Measurements from ENCODE around the gene TAS1R3. TPM values are rescaled to one million over a fixed set of nuclear protein-coding genes. Genes with fewer than 3 reads are reported as not detected.
A peak's percentile ranks its signal among the peaks of the same experiment; 100 is the strongest.

TAS1R3 gene
- total and polyA plus RNA-seq, 10 of the 15 experiments (the other 5 are each of a cell fraction or from before 2014, with no cell fraction given), result 0.04 to 0.51 (median 0.08) TPM; not detected in 3

GRCh38 chr1:1329304-1330210 lies 1.5 kb upstream of the TAS1R3 start:
- POLR2A ChIA-PET, result no interaction called here
- no peak overlapping the region for H3K27ac ChIP-seq (ENCODE audit: control insufficient read depth, insufficient read depth)
- TF ChIP-seq ZZZ3 (IDR thresholded peaks at IDR 0.05; ENCODE audit: control insufficient read depth, insufficient read length, low read depth), result no peak
- peak; percentile 26; the same call in 1 of the 2 replicates for TF ChIP-seq POLR2AphosphoS5 (IDR thresholded peaks at IDR 0.05; ENCODE audit: low read length)
- TF ChIP-seq E4F1 (IDR thresholded peaks at IDR 0.05; ENCODE audit: borderline replicate concordance, partially characterized antibody), result no peak
- no peak for TF ChIP-seq TAF1 (IDR thresholded peaks at IDR 0.05; ENCODE audit: borderline replicate concordance, low read depth, low read length)
- TF ChIP-seq SUPT20H (IDR thresholded peaks at IDR 0.05; ENCODE audit: borderline replicate concordance, control insufficient read depth, low read depth, low read length), result no peak
- no peak for TF ChIP-seq RFX5 (IDR thresholded peaks at IDR 0.05; ENCODE audit: low read depth, low read length)
- TF ChIP-seq SMAD5 (IDR thresholded peaks at IDR 0.05; ENCODE audit: low read depth), result no peak
- TF ChIP-seq TARDBP (IDR thresholded peaks at IDR 0.05; ENCODE audit: borderline replicate concordance), result peak; percentile 60
- no peak for TF ChIP-seq E2F4 (IDR thresholded peaks at IDR 0.05; ENCODE audit: low read depth, low read length)
- TF ChIP-seq NFYA (IDR thresholded peaks at IDR 0.05; ENCODE audit: borderline replicate concordance, low read depth, low read length), result no peak
- no peak for TF ChIP-seq HDAC2 (IDR thresholded peaks at IDR 0.05)
- TF ChIP-seq, protein P1, sequence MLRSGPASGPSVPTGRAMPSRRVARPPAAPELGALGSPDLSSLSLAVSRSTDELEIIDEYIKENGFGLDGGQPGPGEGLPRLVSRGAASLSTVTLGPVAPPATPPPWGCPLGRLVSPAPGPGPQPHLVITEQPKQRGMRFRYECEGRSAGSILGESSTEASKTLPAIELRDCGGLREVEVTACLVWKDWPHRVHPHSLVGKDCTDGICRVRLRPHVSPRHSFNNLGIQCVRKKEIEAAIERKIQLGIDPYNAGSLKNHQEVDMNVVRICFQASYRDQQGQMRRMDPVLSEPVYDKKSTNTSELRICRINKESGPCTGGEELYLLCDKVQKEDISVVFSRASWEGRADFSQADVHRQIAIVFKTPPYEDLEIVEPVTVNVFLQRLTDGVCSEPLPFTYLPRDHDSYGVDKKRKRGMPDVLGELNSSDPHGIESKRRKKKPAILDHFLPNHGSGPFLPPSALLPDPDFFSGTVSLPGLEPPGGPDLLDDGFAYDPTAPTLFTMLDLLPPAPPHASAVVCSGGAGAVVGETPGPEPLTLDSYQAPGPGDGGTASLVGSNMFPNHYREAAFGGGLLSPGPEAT (IDR thresholded peaks at IDR 0.05; ENCODE audit: low read depth), result no peak
- TF ChIP-seq, protein P2, sequence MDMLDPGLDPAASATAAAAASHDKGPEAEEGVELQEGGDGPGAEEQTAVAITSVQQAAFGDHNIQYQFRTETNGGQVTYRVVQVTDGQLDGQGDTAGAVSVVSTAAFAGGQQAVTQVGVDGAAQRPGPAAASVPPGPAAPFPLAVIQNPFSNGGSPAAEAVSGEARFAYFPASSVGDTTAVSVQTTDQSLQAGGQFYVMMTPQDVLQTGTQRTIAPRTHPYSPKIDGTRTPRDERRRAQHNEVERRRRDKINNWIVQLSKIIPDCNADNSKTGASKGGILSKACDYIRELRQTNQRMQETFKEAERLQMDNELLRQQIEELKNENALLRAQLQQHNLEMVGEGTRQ (IDR thresholded peaks at IDR 0.05; ENCODE audit: borderline replicate concordance, low read depth, low read length), result no peak
- no peak for TF ChIP-seq RAD51 (IDR thresholded peaks at IDR 0.05)
- TF ChIP-seq SMAD1 (IDR thresholded peaks at IDR 0.05; ENCODE audit: low read depth, partially characterized antibody), result no peak
- no peak for TF ChIP-seq CBX5 (IDR thresholded peaks at IDR 0.05; ENCODE audit: low read depth)
- peak; percentile 9; the same call in 1 of the 3 replicates for TF ChIP-seq POU2F2 (IDR thresholded peaks at IDR 0.05; ENCODE audit: borderline replicate concordance, low read depth, low read length)
- no peak for TF ChIP-seq HDAC6 (IDR thresholded peaks at IDR 0.05; ENCODE audit: unreplicated experiment)
- TF ChIP-seq PAX5 (IDR thresholded peaks at IDR 0.05; ENCODE audit: borderline replicate concordance, low read depth, low read length), result no peak

More at GRCh38 chr1:1329304-1330210, 1.5 kb upstream of the TAS1R3 start:
- Histone ChIP-seq H3K79me2 (ENCODE audit: control insufficient read depth, insufficient read depth, low read length) (peaks cover 12% of the 10 kb centered on the region), H3K36me3 (ENCODE audit: control insufficient read depth in 2 of 2, insufficient read depth in 2 of 2, low read length in 1 of 2) (no peaks in the 10 kb centered on the region), H3K4me1 (ENCODE audit: control insufficient read depth, insufficient read depth, low read length) (peaks cover 5% of the 10 kb centered on the region; the same call in 1 of the 2 replicates), H3K27me3 (replicated peaks in 1 of 2; ENCODE audit: control insufficient read depth in 2 of 2, insufficient read depth in 2 of 2, low read length in 1 of 2) (no peaks in the 10 kb centered on the region), H3K4me3 (no peak overlapping the region), H3K9me3 (replicated peaks; ENCODE audit: control insufficient read depth, insufficient read depth, low read length) (no peaks in the 10 kb centered on the region), H4K20me1 (ENCODE audit: control insufficient read depth, insufficient read depth) (no peaks in the 10 kb centered on the region), H3K4me2 (ENCODE audit: control insufficient read depth, insufficient read depth) (no peak overlapping the region), H2AFZ (ENCODE audit: control insufficient read depth, low read depth, low read length) (no peak overlapping the region), H3K9ac (ENCODE audit: control insufficient read depth, insufficient read depth, low read length) (no peak overlapping the region)
- RAD21 ChIA-PET (ENCODE audit: unreplicated experiment), result no interaction called here
- ATAC-seq (no peak), FAIRE-seq (no peak), DNase-seq (ENCODE audit: low read depth, low spot score) (no peak)
- WGBS (ENCODE audit: insufficient coverage, insufficient replicate concordance, low lambda C conversion rate, missing lambda C conversion rate), result 95% methylated on average over 58 of the region's 58 CpGs
- in situ Hi-C loops (cut with MboI) (no loop called here), intact Hi-C loops (cut with micrococcal nuclease; ENCODE audit: unreplicated experiment) (no loop called here)
- no TSS peak for BruUV-seq (replicated peaks)
- CTCF ChIA-PET, result no interaction called here
- SMC1A ChIA-PET (ENCODE audit: uncharacterized antibody, unreplicated experiment), result no interaction called here

Data from GM12878 (cell line).